Brain microvascular endothelial cell (primary cell): Measurements from ENCODE around the gene MYO7A.

Experiments
- DNase-seq: peaks from one replicate; pipeline ENCODE4 v3.0.0-alpha.2; 2020
- H3K27ac ChIP-seq: fragments of 250-450 bp; sonication (Bioruptor Pico); 2 replicates; pipeline ENCODE4 v1.5.1; 2020; ENCODE audit warnings: mild to moderate bottlenecking, moderate library complexity
- H3K27me3 ChIP-seq: fragments of 250-450 bp; sonication (Bioruptor Pico); replicated peaks from 2 replicates; pipeline ENCODE4 v1.5.1; 2020; ENCODE audit warnings: mild to moderate bottlenecking
- H3K36me3 ChIP-seq: fragments of 250-450 bp; sonication (Bioruptor Pico); replicated peaks from 2 replicates; pipeline ENCODE4 v1.5.1; 2020; ENCODE audit warnings: mild to moderate bottlenecking
- H3K4me3 ChIP-seq: 2 replicates; pipeline ENCODE4 v1.5.1; 2011; ENCODE audit warnings: low read depth, mild to moderate bottlenecking, control low read depth, low read length, moderate library complexity
- CTCF ChIP-seq: IDR thresholded peaks from 2 replicates; pipeline ENCODE4 v1.5.1; 2011; ENCODE audit warnings: low read depth, mild to moderate bottlenecking, moderate library complexity, low read length, control low read depth, inconsistent platforms; ENCODE audit errors: missing control alignments
- in situ Hi-C: cut with HindIII; loops from 2 replicates; pipeline ENCODE4 v1.10.0; 2017; ENCODE audit warnings: low sequenced_read_pairs, low pct_ligation_motif_present

The MYO7A gene

GRCh38 chr11:77214557-77214956 lies 86.5 kb downstream of the MYO7A start:
- Histone ChIP-seq H3K4me3 (no peak overlapping the region), H3K27me3 (no peaks in the 10 kb centered on the region), H3K36me3 (no peaks in the 10 kb centered on the region), H3K27ac (no peak overlapping the region)
- no peak for DNase-seq
- TF ChIP-seq CTCF = no peak
- in situ Hi-C loops = no loop called here

GRCh38 chr11:77215106-77215505 lies 87.1 kb downstream of the MYO7A start:
- Histone ChIP-seq H3K4me3 (no peak overlapping the region), H3K36me3 (no peaks in the 10 kb centered on the region), H3K27ac (no peak overlapping the region), H3K27me3 (no peaks in the 10 kb centered on the region)
- no peak for TF ChIP-seq CTCF
- in situ Hi-C loops = no loop called here
- DNase-seq = no peak

- Histone ChIP-seq H3K27me3 (no peaks in the 10 kb centered on the region), H3K36me3 (no peaks in the 10 kb centered on the region), H3K27ac (no peak overlapping the region), H3K4me3 (no peak overlapping the region)
- in situ Hi-C loops = no loop called here
- DNase-seq = no peak
- TF ChIP-seq CTCF = no peak
Measured at GRCh38 chr11:77217156-77217555, 89.1 kb downstream of the MYO7A start.

- no peak for DNase-seq
- H3K27ac ChIP-seq = no peak overlapping the region
- H3K36me3 ChIP-seq = no peaks in the 10 kb centered on the region
- in situ Hi-C loops = no loop called here
- H3K27me3 ChIP-seq = no peaks in the 10 kb centered on the region
- TF ChIP-seq CTCF = no peak
- no peak overlapping the region for H3K4me3 ChIP-seq
Measured at GRCh38 chr11:77223797-77224196, 95.8 kb downstream of the MYO7A start.

GRCh38 chr11:77230878-77231605 lies 103.0 kb downstream of the MYO7A start:
- Histone ChIP-seq H3K27me3 (no peaks in the 10 kb centered on the region), H3K4me3 (no peak overlapping the region), H3K36me3 (no peaks in the 10 kb centered on the region), H3K27ac (no peak overlapping the region)
- TF ChIP-seq CTCF = no peak
- DNase-seq = no peak
- in situ Hi-C loops = no loop called here

GRCh38 chr11:77231800-77232199 lies 103.8 kb downstream of the MYO7A start:
- Histone ChIP-seq H3K4me3 (no peak overlapping the region), H3K27me3 (no peaks in the 10 kb centered on the region), H3K27ac (no peak overlapping the region), H3K36me3 (no peaks in the 10 kb centered on the region)
- DNase-seq = no peak
- in situ Hi-C loops = no loop called here
- no peak for TF ChIP-seq CTCF
